Lung (tissue), 12 donors: ENCODE measurements around the gene GBP6. TPM values are rescaled to one million over a fixed set of nuclear protein-coding genes. Genes with fewer than 3 reads are reported as not detected.
"Not testable (repeated sequence)": the region's sequence is repeated elsewhere in the genome, so short reads cannot be mapped to it uniquely, and the experiment has no call there.

Experiments used
- ATAC-seq: fragments of 200-7000 bp; cut with Tn5 transposase; one replicate; pipeline ENCODE4 v1.9.1; 2020; ENCODE audit warnings: moderate number of reproducible peaks; ENCODE audit not compliant: insufficient read depth, low FRiP score
- DNase-seq, 3 donors: peaks; one replicate each; pipeline ENCODE4 v3.0.0-alpha.2; 2013 to 2017
- H3K27ac ChIP-seq, 2 donors: one replicate each; pipeline ENCODE4 v1.5.1; 2013; ENCODE audit warnings: mild to moderate bottlenecking in 2 of 2, moderate library complexity in 2 of 2, control low read depth in 1 of 2, inconsistent platforms in 1 of 2, low read depth in 1 of 2, low read length in 1 of 2
- H3K27me3 ChIP-seq, 3 donors: one replicate each; pipeline ENCODE4 v1.5.1; 2013; ENCODE audit warnings: low read length in 2 of 3; ENCODE audit not compliant: control insufficient read depth in 3 of 3, insufficient read depth in 3 of 3
- H3K36me3 ChIP-seq, 4 donors: one replicate each; pipeline ENCODE4 v1.5.1; 2013; ENCODE audit warnings: low read length in 4 of 4, mild to moderate bottlenecking in 1 of 4, moderate library complexity in 1 of 4; ENCODE audit not compliant: control insufficient read depth in 4 of 4, insufficient read depth in 4 of 4
- H3K4me1 ChIP-seq, 5 donors: one replicate each; pipeline ENCODE4 v1.5.1; 2013; ENCODE audit warnings: low read length in 5 of 5, mild to moderate bottlenecking in 2 of 5, moderate library complexity in 1 of 5; ENCODE audit not compliant: control insufficient read depth in 5 of 5, insufficient read depth in 5 of 5
- H3K4me3 ChIP-seq: one replicate; pipeline ENCODE4 v1.5.1; 2013; ENCODE audit warnings: mild to moderate bottlenecking, control low read depth, moderate library complexity
- H3K9ac ChIP-seq, 2 donors: one replicate each; pipeline ENCODE4 v1.5.1; 2013; ENCODE audit warnings: low read length in 2 of 2, control low read depth in 1 of 2; ENCODE audit not compliant: insufficient read depth in 1 of 2
- H3K9me3 ChIP-seq, 4 donors: one replicate each; pipeline ENCODE4 v1.5.1; 2013; ENCODE audit warnings: low read length in 3 of 4, mild to moderate bottlenecking in 1 of 4, moderate library complexity in 1 of 4; ENCODE audit not compliant: control insufficient read depth in 4 of 4, insufficient read depth in 3 of 4
- WGBS, 2 donors: extraction: QIAGEN DNeasy Blood & Tissue Kit; methylation state at CpG; one replicate each; pipeline ENCODE4 v1.1.7; 2013; 5-methylcytosine and 5-hydroxymethylcytosine counted together
- polyA plus RNA-seq, 2 donors: library from polyadenylated mRNA; stranded (reverse); fragments of 200-250 nt; gene quantifications; one replicate each; pipeline ENCODE4 v1.2.1, GENCODE V29; 2013
- total RNA-seq, 2 donors: library from RNA; depleted of rRNA in 1 of 2; stranded (reverse); fragments of >200 nt in 1 of 2; gene quantifications; one replicate each; pipeline ENCODE4 v1.2.1, GENCODE V29; 2014 to 2021
- TF ChIP-seq, protein P1 (sequence below): IDR thresholded peaks from 2 replicates; pipeline ENCODE4 v1.5.1; 2012; ENCODE audit warnings: mild to moderate bottlenecking; ENCODE audit errors: control extremely low read depth, extremely low read depth
- donor health status: control.
- donor health status: control.
- donor health status: Bipolar disorder and iron deficiency.
- donor health status: healthy.
- donor health status: DM: yes; HTN: yes; CAD: no.

GBP6 gene
- total and polyA plus RNA-seq, 4 donors = 0.61 to 1.3 (median 1.1) TPM

DNA sequence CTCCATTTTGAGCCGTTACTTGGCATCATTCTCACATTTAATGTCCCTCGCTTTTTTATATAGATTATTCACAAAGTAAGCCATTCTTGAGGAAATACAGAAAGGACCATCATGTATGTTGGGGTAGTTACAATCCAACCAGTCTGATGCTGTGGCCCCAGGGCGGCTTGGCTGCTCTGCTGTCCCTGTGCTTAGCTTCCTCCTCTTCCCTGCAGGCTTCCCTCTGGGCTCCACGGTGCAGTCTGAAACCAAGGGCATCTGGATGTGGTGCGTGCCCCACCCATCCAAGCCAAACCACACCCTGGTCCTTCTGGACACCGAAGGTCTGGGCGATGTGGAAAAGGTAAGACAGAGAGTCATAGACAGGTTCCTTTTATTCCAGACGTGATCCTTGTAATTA is 5.5 kb downstream of the GBP6 start:
- ATAC-seq (no peak), DNase-seq (no peak)
- H3K4me1 ChIP-seq = no peaks in the 10 kb centered on the region
- H3K9ac ChIP-seq = no peak overlapping the region
- no peaks in the 10 kb centered on the region for H3K27me3 ChIP-seq
- no peaks in the 10 kb centered on the region for H3K36me3 ChIP-seq
- H3K27ac ChIP-seq = no peak overlapping the region
- no peak overlapping the region for H3K4me3 ChIP-seq
- no peaks in the 10 kb centered on the region for H3K9me3 ChIP-seq
- TF ChIP-seq, protein P1, sequence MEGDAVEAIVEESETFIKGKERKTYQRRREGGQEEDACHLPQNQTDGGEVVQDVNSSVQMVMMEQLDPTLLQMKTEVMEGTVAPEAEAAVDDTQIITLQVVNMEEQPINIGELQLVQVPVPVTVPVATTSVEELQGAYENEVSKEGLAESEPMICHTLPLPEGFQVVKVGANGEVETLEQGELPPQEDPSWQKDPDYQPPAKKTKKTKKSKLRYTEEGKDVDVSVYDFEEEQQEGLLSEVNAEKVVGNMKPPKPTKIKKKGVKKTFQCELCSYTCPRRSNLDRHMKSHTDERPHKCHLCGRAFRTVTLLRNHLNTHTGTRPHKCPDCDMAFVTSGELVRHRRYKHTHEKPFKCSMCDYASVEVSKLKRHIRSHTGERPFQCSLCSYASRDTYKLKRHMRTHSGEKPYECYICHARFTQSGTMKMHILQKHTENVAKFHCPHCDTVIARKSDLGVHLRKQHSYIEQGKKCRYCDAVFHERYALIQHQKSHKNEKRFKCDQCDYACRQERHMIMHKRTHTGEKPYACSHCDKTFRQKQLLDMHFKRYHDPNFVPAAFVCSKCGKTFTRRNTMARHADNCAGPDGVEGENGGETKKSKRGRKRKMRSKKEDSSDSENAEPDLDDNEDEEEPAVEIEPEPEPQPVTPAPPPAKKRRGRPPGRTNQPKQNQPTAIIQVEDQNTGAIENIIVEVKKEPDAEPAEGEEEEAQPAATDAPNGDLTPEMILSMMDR = no peak
- 94 to 95% methylated on average over 8 of the region's 8 CpGs for WGBS, 2 donors

DNA sequence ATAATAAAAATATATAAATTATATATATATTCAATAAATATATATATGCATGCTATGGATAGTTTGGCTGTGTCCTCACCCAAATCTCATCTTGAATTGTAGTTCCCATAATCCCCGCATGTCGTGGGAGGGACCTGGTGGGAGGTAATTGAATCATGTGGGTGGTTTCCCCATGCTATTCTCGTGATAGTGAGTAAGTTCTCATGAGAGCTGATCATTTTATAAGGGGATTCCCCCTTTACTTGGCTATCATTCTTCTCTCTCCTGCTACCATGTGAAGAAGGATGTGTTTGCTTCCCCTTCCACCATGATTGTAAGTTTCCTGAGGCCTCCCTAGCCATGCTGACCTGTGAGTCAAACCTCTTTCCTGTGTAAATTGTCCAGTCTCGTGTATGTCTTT is 10.0 kb downstream of the GBP6 start:
- H3K4me1 ChIP-seq, H3K27ac ChIP-seq, ATAC-seq, H3K4me3 ChIP-seq, DNase-seq, H3K9me3 ChIP-seq, H3K27me3 ChIP-seq, H3K9ac ChIP-seq, H3K36me3 ChIP-seq: not testable (repeated sequence)
- 89 to 95% methylated on average over 4 of the region's 4 CpGs for WGBS, 2 donors

DNA sequence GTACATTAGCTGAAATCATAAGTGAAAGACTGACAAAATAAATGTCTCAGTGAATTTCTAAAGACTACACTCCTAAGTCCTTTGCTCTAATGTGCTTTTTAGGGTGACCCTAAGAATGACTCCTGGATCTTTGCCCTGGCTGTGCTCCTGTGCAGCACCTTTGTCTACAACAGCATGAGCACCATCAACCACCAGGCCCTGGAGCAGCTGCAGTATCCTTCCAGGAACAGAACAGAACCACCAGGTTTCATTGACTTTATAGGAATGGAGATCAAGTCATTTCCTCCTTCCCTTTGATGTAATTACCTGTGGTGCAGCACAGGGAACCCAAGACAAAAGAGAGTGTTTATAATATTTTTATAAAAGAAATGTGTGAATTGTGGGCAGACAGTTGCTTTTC is 14.1 kb downstream of the GBP6 start:
- ATAC-seq (no peak), DNase-seq (no peak)
- Histone ChIP-seq H3K9me3 (no peaks in the 10 kb centered on the region), H3K36me3 (no peaks in the 10 kb centered on the region), H3K4me3 (no peak overlapping the region), H3K9ac (no peak overlapping the region), H3K27me3 (no peaks in the 10 kb centered on the region), H3K27ac (no peak overlapping the region), H3K4me1 (no peaks in the 10 kb centered on the region)
- TF ChIP-seq, protein P1 = no peak

DNA sequence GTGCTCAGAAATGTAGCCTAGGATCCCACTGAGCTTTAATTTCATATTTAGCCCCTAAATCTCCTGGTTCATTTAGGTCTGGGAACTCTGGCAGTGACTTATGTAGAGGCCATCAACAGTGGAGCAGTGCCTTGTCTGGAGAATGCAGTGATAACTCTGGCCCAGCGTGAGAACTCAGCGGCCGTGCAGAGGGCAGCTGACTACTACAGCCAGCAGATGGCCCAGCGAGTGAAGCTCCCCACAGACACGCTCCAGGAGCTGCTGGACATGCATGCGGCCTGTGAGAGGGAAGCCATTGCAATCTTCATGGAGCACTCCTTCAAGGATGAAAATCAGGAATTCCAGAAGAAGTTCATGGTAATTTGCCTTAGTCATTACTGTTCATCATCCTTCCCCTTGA is 17.8 kb downstream of the GBP6 start:
- TF ChIP-seq, protein P1 = no peak
- no peaks in the 10 kb centered on the region for H3K4me1 ChIP-seq
- H3K4me3 ChIP-seq = no peak overlapping the region
- H3K9ac ChIP-seq = no peak overlapping the region
- H3K27me3 ChIP-seq = no peaks in the 10 kb centered on the region
- H3K9me3 ChIP-seq = no peaks in the 10 kb centered on the region
- no peaks in the 10 kb centered on the region for H3K36me3 ChIP-seq
- DNase-seq (no peak), ATAC-seq (no peak)
- no peak overlapping the region for H3K27ac ChIP-seq
- 91 to 93% methylated on average over 6 of the region's 6 CpGs for WGBS, 2 donors
